ENCODE measurements around the gene LIPJ.

DNA sequence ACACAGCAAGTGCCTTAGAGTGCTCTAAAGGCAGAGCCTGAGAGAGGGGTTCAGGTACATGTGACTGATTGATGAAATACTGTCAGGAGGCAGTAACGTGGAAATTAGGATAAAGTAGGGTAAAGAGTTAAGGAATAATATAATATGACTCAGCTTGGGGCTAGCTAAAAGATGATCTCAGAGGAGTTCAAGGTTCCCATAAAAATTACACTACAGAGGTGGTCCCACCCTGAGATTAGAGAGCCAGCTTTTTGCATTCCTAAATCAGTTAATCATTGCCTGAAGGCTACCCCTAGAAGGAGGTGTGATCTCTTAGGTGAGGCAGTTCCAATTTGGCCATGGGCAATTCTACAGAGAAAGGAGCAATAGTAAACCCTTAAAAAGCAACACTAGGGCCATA, 5.8 kb downstream of the LIPJ start:
- TF ChIP-seq SIN3A (IDR thresholded peaks at IDR 0.05; ENCODE audit: borderline replicate concordance, insufficient read depth, low read length), result no peak
- no peak for TF ChIP-seq POLR2AphosphoS5 (IDR thresholded peaks at IDR 0.05; ENCODE audit: low read depth, low read length)
- TF ChIP-seq, protein P1, sequence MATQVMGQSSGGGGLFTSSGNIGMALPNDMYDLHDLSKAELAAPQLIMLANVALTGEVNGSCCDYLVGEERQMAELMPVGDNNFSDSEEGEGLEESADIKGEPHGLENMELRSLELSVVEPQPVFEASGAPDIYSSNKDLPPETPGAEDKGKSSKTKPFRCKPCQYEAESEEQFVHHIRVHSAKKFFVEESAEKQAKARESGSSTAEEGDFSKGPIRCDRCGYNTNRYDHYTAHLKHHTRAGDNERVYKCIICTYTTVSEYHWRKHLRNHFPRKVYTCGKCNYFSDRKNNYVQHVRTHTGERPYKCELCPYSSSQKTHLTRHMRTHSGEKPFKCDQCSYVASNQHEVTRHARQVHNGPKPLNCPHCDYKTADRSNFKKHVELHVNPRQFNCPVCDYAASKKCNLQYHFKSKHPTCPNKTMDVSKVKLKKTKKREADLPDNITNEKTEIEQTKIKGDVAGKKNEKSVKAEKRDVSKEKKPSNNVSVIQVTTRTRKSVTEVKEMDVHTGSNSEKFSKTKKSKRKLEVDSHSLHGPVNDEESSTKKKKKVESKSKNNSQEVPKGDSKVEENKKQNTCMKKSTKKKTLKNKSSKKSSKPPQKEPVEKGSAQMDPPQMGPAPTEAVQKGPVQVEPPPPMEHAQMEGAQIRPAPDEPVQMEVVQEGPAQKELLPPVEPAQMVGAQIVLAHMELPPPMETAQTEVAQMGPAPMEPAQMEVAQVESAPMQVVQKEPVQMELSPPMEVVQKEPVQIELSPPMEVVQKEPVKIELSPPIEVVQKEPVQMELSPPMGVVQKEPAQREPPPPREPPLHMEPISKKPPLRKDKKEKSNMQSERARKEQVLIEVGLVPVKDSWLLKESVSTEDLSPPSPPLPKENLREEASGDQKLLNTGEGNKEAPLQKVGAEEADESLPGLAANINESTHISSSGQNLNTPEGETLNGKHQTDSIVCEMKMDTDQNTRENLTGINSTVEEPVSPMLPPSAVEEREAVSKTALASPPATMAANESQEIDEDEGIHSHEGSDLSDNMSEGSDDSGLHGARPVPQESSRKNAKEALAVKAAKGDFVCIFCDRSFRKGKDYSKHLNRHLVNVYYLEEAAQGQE (IDR thresholded peaks at IDR 0.05; ENCODE audit: insufficient read depth in 1 of 2, low read depth in 2 of 2, low read length in 2 of 2), result no peak
- no peak for TF ChIP-seq TAF1 (IDR thresholded peaks at IDR 0.05; ENCODE audit: borderline replicate concordance, insufficient read depth, low read length)
